Lower lobe of right lung (tissue), 2 donors: ENCODE data around the gene SPATA31A1. TPM values are rescaled to one million over a fixed set of nuclear protein-coding genes. Genes with fewer than 3 reads are reported as not detected.
"Not testable (repeated sequence)": the region's sequence is repeated elsewhere in the genome, so short reads cannot be mapped to it uniquely, and the experiment has no call there.

Experiments used
- ATAC-seq, 2 donors: fragments of 200-7000 bp; cut with Tn5 transposase; one replicate each; pipeline ENCODE4 v1.9.1; 2020 to 2022; ENCODE audit warnings: mild to moderate bottlenecking in 2 of 2, moderate library complexity in 2 of 2
- DNase-seq: peaks from one replicate; pipeline ENCODE4 v3.0.0-alpha.2; 2020
- H3K27ac ChIP-seq: fragments of 200-600 bp; one replicate; pipeline ENCODE4 v1.8.0; 2022
- H3K27me3 ChIP-seq: fragments of 200-600 bp; one replicate; pipeline ENCODE4 v1.8.0; 2022; ENCODE audit warnings: low read depth
- H3K36me3 ChIP-seq: fragments of 200-600 bp; one replicate; pipeline ENCODE4 v1.8.0; 2022; ENCODE audit warnings: mild to moderate bottlenecking
- H3K4me1 ChIP-seq: fragments of 200-600 bp; one replicate; pipeline ENCODE4 v1.8.0; 2022
- H3K4me3 ChIP-seq: fragments of 200-600 bp; one replicate; pipeline ENCODE4 v1.8.0; 2022; ENCODE audit warnings: mild to moderate bottlenecking
- H3K9me3 ChIP-seq: fragments of 200-600 bp; one replicate; pipeline ENCODE4 v1.8.0; 2022
- intact Hi-C: fragments of 100-400 bp; cut with DNase I; formaldehyde crosslinking; loops from one replicate; pipeline ENCODE4 v1.11.0; 2022
- long read RNA-seq: library from polyadenylated mRNA; unstranded; transcript quantifications from one replicate; pipeline ENCODE4 v2.0.0, GENCODE V29; 2021
- total RNA-seq: library from RNA; stranded (reverse); fragmentation: NEBNext Ultra II Directional; extraction: Animal tissue kit (Norgen Biotek cat#: 25700); gene quantifications from one replicate; pipeline ENCODE4 v1.2.1, GENCODE V29; 2021
- donor health status: DM: no; HTN: yes; CAD: no; lungs with severe emphysema.

Gene SPATA31A1
- total RNA-seq = not detected
- long read RNA-seq = 0 reads

- H3K27ac ChIP-seq = not testable (repeated sequence)
Measured at GRCh38 chr9:39355369-39355768, at the start of gene SPATA31A1. Gene SPATA31A1 (plus strand): TSS chr9:39355669. CDS start chr9:39355731, 62 bp downstream.

GRCh38 chr9:39407261-39408204 is 52.1 kb downstream of the SPATA31A1 start:
- H3K27me3 ChIP-seq, intact Hi-C loops, H3K36me3 ChIP-seq, H3K9me3 ChIP-seq, H3K4me3 ChIP-seq, H3K4me1 ChIP-seq, H3K27ac ChIP-seq, ATAC-seq, DNase-seq: not testable (repeated sequence)

More at GRCh38 chr9:39355369-39355768, at the start of gene SPATA31A1:
- H3K4me1 ChIP-seq, intact Hi-C loops, H3K4me3 ChIP-seq, H3K36me3 ChIP-seq, DNase-seq, ATAC-seq, H3K27me3 ChIP-seq, H3K9me3 ChIP-seq: not testable (repeated sequence)

- H3K27me3 ChIP-seq, H3K36me3 ChIP-seq, H3K4me3 ChIP-seq, H3K4me1 ChIP-seq, H3K27ac ChIP-seq, DNase-seq, intact Hi-C loops, ATAC-seq, H3K9me3 ChIP-seq: not testable (repeated sequence)
Measured at GRCh38 chr9:39411254-39411940, 55.9 kb downstream of the SPATA31A1 start.

Other genes starting within 250 kb of the SPATA31A1 start
- 7.4 TPM for gene CNTNAP3, start 67.5 kb upstream of the SPATA31A1 start, total RNA-seq